NCI-H2107 (cell line): ENCODE data around the gene FAM174B.

Experiments
- DNase-seq: peaks from one replicate; lab custom pipeline; 2025; lab: John Stamatoyannopoulos, UW

Gene FAM174B

GRCh38 chr15:92655178-92655995 is at the start of gene FAM174B:
Gene FAM174B, minus strand, starts transcription at chr15:92655775.
- DNase-seq: no peak

DNA sequence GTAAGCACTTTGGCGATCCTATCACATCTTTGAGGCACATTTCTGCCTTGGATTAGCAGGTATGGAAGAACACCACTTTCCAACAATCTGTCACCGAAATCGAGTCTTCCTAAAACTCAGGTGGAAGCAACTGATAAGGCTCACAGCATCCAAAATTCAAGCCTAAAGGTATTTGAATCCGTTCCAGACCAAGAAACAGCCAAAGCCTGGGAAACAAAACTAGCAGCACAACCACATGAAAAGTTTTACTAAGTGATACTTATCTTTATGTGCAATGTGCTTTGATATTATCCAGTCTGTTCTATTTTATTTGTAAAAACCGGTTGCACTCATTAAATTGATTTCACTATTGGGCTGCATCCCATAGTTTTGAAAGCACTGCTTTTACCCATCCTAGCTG is 40.5 kb upstream of the FAM174B start:
- no peak for DNase-seq

GRCh38 chr15:92693691-92694331 is 38.2 kb upstream of the FAM174B start:
- no peak for DNase-seq

DNA sequence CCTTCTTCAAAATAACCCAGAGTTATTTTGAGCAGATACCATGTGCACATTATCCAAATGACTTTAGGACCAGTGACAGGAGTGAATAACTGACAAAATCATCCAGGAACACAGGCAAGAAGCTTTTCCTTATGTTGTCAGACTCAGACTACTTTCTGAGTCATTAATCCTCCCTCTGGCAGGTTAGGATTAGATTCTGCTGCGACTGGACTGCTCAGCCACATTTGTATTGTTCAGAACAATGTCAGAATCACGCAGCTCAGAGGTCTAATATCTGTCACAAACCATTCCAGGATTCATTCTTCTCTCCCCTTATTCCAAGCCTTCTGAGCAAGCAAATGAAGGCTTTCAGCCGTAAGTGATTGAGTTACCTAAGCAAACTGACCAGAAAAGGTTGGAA is 34.8 kb upstream of the FAM174B start:
- no peak for DNase-seq

DNA sequence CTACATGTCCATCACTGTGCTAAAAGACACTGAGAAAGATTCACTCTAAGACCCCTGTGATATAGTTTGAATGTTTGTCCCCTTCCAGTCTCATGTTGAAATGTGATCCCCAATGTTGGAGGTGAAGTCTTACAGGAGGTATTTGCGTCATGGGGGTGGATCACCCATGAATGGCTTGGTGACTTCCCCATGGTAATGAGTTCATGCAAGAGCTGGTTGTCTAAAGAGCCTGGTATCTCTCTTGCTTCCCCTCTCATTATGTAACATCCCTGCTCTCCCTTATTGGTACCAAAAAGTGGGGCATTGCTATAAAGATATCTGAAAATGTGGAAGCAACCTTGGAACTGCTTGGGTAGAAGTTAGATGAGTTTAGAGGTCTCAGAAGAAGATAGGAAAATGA is 32.2 kb upstream of the FAM174B start:
- DNase-seq: no peak

DNA sequence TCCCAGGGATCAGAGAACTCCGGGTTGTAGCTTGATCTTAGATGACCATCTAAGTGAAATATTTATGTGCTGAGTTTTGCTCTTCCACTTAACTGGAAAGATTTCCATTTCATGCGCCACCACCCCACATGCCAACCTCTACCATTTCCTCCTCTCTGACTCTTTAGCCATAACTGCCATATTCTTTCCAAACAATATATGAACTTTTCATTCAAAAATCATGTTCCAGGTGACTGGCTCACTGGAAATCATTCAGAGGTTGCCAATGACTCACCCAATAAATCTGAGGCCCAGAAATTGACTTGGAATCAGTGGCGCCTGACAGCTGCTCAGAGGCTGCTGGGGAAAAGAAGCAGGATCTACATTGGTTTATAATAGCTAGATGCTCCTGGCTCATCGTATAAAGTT is 31.6 kb upstream of the FAM174B start:
- DNase-seq: no peak

GRCh38 chr15:92683511-92683834 is 27.9 kb upstream of the FAM174B start:
- DNase-seq: no peak

GRCh38 chr15:92682741-92683510 is 27.4 kb upstream of the FAM174B start:
- no peak for DNase-seq

DNA sequence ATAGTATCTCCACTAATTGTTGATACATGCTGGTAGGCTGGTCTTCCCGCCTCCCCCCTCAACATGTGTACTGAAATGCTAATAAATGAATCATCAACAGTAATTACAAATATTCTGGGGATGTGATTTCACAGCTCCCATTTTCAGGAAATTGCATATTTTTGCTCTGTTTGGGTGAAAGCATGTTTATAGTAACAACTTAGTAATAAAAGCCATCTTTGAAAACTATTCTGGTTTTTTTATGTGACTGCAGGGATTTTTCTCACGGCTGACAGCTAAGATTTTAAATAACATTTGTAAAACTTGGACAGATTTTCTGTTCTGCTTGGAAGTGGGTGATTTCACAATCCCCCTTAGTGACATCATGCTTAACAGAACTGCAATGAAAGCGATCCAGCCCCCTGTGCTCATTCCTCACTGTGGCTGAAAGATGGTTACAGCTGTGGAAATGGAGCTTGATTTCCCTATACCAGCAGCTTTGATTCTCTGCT is 25.6 kb upstream of the FAM174B start:
- no peak for DNase-seq

GRCh38 chr15:92677999-92678398 is 22.4 kb upstream of the FAM174B start:
- no peak for DNase-seq

DNA sequence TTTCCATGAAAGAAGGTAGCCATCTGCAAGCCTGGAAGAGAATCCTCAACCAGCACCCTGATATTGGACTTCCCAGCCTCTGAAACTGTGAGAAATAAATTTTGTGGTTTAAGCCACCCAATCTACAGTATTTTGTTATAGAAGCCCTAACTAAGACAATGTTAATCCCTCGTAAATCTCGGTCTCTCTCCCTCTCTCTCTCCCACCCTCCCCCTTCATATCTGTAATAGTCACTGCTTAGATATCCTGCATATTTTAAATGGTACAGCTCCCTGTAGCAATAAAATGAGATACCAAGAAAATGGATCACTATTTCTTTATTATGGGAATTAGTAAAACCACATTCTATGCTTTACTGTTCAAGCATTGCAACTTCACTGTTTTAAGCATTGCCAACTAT is 21.0 kb upstream of the FAM174B start:
- DNase-seq: no peak

DNA sequence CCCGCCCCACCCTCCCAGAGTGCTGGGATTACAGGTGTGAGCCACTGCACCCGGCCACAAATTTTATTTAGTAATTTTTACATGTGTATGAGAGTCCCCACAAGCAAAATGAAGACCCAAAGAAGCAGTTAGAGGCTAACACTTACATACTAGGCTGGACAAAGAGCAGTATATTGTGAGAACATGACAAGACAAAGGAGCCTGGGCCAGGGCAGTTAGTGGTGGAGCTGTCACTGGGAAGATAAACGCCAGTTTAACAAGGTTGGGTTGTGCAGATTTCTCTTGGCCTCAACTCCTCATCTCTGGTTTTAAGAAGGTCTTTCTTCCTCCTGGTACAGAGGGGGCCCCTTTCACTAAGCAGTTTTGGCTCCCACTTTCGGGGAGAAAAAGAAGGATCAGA is 19.9 kb upstream of the FAM174B start:
- DNase-seq: no peak

DNA sequence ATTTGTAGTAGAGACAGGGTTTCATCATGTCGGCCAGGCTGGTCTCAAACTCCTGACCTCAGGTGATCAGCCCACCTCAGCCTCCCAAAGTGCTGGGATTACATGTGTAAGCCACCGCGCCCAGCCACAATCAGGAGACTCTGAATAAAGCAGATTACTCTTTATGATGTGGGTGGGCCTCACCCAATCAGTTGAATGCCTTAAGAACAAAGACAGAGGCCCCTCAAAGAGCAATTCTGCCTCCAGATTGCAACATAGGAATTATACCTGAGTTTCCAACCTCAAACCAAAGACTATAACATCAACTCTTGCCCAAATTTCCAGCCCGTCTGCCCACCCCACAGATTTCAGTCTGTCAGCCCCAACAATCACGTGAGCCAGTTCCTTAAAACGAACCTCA is 18.8 kb upstream of the FAM174B start:
- no peak for DNase-seq

DNA sequence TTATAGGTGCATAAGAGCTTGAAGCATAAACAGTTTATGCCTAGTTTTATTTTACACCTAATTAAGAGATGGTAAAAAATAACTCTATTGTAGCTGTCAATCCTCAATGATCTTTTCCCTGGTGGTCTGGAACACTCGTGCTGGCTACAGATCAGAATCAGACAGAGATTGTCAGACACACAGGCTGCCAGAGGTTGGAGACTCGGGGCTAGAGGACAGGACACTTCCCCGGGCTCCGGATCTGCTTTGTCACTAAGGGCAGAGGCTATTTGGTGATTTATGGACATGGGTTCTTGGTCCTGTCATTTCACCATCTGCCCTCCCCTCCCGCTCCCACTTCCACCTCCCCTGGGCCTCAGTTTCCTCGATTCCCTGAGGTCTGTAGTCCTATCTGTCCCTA is 16.5 kb upstream of the FAM174B start:
- DNase-seq: no peak

GRCh38 chr15:92671406-92671805 is 15.8 kb upstream of the FAM174B start:
- no peak for DNase-seq

DNA sequence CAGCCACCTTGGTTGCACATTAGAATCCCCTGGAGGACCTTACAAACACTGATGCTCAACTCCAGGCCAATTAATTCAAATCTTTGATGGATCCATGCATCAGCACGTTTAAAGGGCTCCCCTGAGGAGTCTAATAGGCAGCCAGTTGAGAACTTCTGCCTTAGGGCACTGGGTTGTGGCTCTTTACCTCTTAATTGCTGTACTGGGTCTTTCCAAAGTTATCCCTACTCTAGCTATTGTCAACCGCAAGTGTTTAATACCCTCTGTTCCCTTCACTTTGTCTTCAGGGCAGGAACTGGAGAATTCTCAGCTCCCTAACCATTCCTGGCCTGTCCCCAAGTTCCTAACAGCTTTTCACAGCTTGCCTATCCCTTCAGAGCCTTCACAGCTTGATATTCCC is 15.0 kb upstream of the FAM174B start:
- DNase-seq: no peak

DNA sequence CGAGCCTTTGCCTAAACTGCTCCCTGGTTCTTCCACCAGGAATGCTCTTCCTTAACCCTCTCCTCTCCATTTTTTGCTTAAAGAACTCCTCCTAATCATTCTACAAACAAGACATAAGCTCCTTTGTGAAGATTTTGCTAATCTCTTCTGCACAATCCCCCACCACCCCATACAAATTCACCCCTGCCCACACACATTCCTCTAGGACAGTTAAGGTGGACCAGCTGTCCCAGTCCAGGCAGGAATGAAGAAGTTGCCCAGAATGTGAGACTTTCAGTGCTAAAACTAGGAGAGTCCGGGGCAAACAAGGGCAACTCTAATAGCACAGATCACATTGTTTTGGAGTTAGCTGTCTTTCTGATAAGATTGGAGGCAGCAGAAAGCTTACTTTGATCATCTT is 13.9 kb upstream of the FAM174B start:
- DNase-seq: no peak

DNA sequence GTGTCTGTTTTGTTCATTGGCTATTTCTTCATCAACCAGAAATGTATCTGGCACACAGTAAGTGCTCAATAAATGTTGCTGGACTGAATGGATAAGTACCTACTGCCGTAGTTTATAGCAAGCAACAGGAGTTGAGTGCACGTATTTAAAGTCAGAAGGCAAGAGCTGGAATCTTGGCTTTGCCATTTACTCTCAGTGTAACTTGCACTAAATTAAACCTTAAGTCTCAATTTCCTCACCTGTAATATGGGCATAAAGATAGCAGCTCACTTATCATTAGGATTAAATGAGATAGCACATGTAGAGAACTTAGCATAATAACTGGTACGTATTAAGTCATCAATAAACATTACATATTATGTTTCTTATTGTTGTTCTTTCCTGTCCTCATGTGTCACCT is 13.0 kb upstream of the FAM174B start:
- DNase-seq: no peak

GRCh38 chr15:92667970-92668485 is 12.5 kb upstream of the FAM174B start:
- no peak for DNase-seq

- DNase-seq: no peak
Observed at GRCh38 chr15:92667287-92667904, 11.8 kb upstream of the FAM174B start.

- DNase-seq: no peak
Observed at GRCh38 chr15:92666780-92667179, 11.2 kb upstream of the FAM174B start.

- no peak for DNase-seq
Observed at GRCh38 chr15:92665100-92665555, 9.6 kb upstream of the FAM174B start.
